Karpas-422 (cell line): Measurements from ENCODE around the gene SLC37A4. TPM values are rescaled to one million over a fixed set of nuclear protein-coding genes. Genes with fewer than 3 reads are reported as not detected.
"Not testable (repeated sequence)": the region's sequence is repeated elsewhere in the genome, so short reads cannot be mapped to it uniquely, and the experiment has no call there.

Source experiments
- DNase-seq: peaks from one replicate; pipeline ENCODE4 v3.0.0-alpha.2; 2015
- H2AFZ ChIP-seq: fragments of 200-600 bp; sonication (generic); 2 replicates; pipeline ENCODE4 v1.6.1; 2014; ENCODE audit warnings: antibody characterized with exemption, low read length, mixed read lengths
- H3K27ac ChIP-seq: fragments of 200-600 bp; sonication (generic); 2 replicates; pipeline ENCODE4 v1.5.1; 2014; ENCODE audit warnings: mild to moderate bottlenecking, low read length, moderate library complexity
- H3K27me3 ChIP-seq: fragments of 200-600 bp; sonication (generic); 2 replicates; pipeline ENCODE4 v1.6.1; 2014; ENCODE audit warnings: low read length, mixed read lengths
- H3K36me3 ChIP-seq: fragments of 200-600 bp; sonication (generic); 2 replicates; pipeline ENCODE4 v1.6.1; 2014; ENCODE audit warnings: low read length, mixed read lengths; ENCODE audit not compliant: insufficient read depth
- H3K4me1 ChIP-seq: fragments of 200-600 bp; sonication (generic); 2 replicates; pipeline ENCODE4 v1.6.1; 2014; ENCODE audit warnings: mild to moderate bottlenecking, low read length, mixed read lengths
- H3K4me2 ChIP-seq: fragments of 200-600 bp; sonication (generic); 2 replicates; pipeline ENCODE4 v1.6.1; 2014; ENCODE audit warnings: low read length, low read depth, mild to moderate bottlenecking; ENCODE audit not compliant: poor library complexity, severe bottlenecking
- H3K4me3 ChIP-seq: fragments of 200-600 bp; sonication (generic); 2 replicates; pipeline ENCODE4 v1.5.1; 2014; ENCODE audit warnings: mild to moderate bottlenecking, antibody characterized with exemption, low read length, mixed read lengths
- H3K79me2 ChIP-seq: fragments of 200-600 bp; sonication (generic); 2 replicates; pipeline ENCODE4 v1.6.1; 2014; ENCODE audit warnings: mild to moderate bottlenecking, low read length, mixed read lengths
- H3K9ac ChIP-seq: fragments of 200-600 bp; sonication (generic); 2 replicates; pipeline ENCODE4 v1.6.0; 2014; ENCODE audit warnings: low read length
- H3K9me2 ChIP-seq: fragments of 200-600 bp; sonication (generic), shearing (Covaris generic); replicated peaks from 2 replicates; pipeline ENCODE4 v1.6.0; 2014; ENCODE audit warnings: mild to moderate bottlenecking, low read length, moderate library complexity; ENCODE audit not compliant: insufficient read depth
- H3K9me3 ChIP-seq: fragments of 300-700, 200-600 bp; sonication (generic); 2 replicates; pipeline ENCODE4 v1.6.1; 2014; ENCODE audit warnings: low read length, mixed read lengths
- H4K20me1 ChIP-seq: fragments of 200-600 bp; sonication (generic); 2 replicates; pipeline ENCODE4 v1.6.1; 2014; ENCODE audit warnings: mild to moderate bottlenecking, antibody characterized with exemption, low read length, low read depth; ENCODE audit not compliant: insufficient read depth
- total RNA-seq: library from RNA; depleted of rRNA; stranded (reverse); fragments of >200 nt; shearing (Covaris generic); gene quantifications from 2 replicates; pipeline ENCODE4 v1.2.3, GENCODE V29; 2014; ENCODE audit warnings: low replicate concordance

Gene SLC37A4
- total RNA-seq, 1 experiment from 2014 or later: 7.4 TPM

GRCh38 chr11:119059128-119059527 is 28.5 kb upstream of the SLC37A4 start:
- H3K9me3 ChIP-seq, DNase-seq, H3K4me2 ChIP-seq, H2AFZ ChIP-seq, H3K9ac ChIP-seq, H3K27me3 ChIP-seq, H3K27ac ChIP-seq, H3K4me3 ChIP-seq, H4K20me1 ChIP-seq, H3K36me3 ChIP-seq, H3K9me2 ChIP-seq: not testable (repeated sequence)
- H3K79me2 ChIP-seq: peaks cover 25% of the 10 kb centered on the region
- H3K4me1 ChIP-seq: peaks cover 15% of the 10 kb centered on the region

GRCh38 chr11:119057000-119057769 is 26.5 kb upstream of the SLC37A4 start, which contains the start of gene HYOU1:
Gene HYOU1 (minus strand): TSS chr11:119057205. CDS start chr11:119056160, 1,045 bp downstream.
- H2AFZ ChIP-seq: no peak within 1 kb of the TSS
- peak within 1 kb of the TSS; percentile 35; the same call in 1 of the 2 replicates for H3K27ac ChIP-seq
- no peaks in the 10 kb centered on the region for H3K9me2 ChIP-seq
- H4K20me1 ChIP-seq: no peaks in the 10 kb centered on the region
- peak within 1 kb of the TSS; percentile 84 for H3K4me2 ChIP-seq
- DNase-seq: peak; percentile 96
- peaks cover 15% of the 10 kb centered on the region for H3K4me1 ChIP-seq
- peak within 1 kb of the TSS; percentile 84 for H3K9ac ChIP-seq
- H3K9me3 ChIP-seq: no peaks in the 10 kb centered on the region
- no peaks in the 10 kb centered on the region for H3K27me3 ChIP-seq
- H3K36me3 ChIP-seq: no peaks in the 10 kb centered on the region
- peaks cover 25% of the 10 kb centered on the region for H3K79me2 ChIP-seq
- H3K4me3 ChIP-seq: peak within 1 kb of the TSS; percentile 87

GRCh38 chr11:119056421-119056999 is 25.8 kb upstream of the SLC37A4 start:
- Histone ChIP-seq H3K4me3 (peak overlapping the region; percentile 82), H4K20me1 (no peaks in the 10 kb centered on the region), H3K9ac (peak overlapping the region; percentile 84), H3K4me2 (peak overlapping the region; percentile 84), H3K9me3 (no peaks in the 10 kb centered on the region), H3K36me3 (no peaks in the 10 kb centered on the region), H2AFZ (no peak overlapping the region), H3K79me2 (peaks cover 25% of the 10 kb centered on the region), H3K4me1 (peaks cover 15% of the 10 kb centered on the region), H3K27me3 (no peaks in the 10 kb centered on the region), H3K9me2 (no peaks in the 10 kb centered on the region), H3K27ac (peak overlapping the region; percentile 35; the same call in 1 of the 2 replicates)
- DNase-seq: peak; percentile 46

- H3K4me1 ChIP-seq: peaks cover 15% of the 10 kb centered on the region
- no peak overlapping the region for H2AFZ ChIP-seq
- peak overlapping the region; percentile 35; the same call in 1 of the 2 replicates for H3K27ac ChIP-seq
- H3K4me3 ChIP-seq: peak overlapping the region; percentile 82
- H3K27me3 ChIP-seq: no peaks in the 10 kb centered on the region
- H3K9me2 ChIP-seq: no peaks in the 10 kb centered on the region
- H3K79me2 ChIP-seq: peaks cover 25% of the 10 kb centered on the region
- no peaks in the 10 kb centered on the region for H4K20me1 ChIP-seq
- H3K9ac ChIP-seq: peak overlapping the region; percentile 84
- no peaks in the 10 kb centered on the region for H3K9me3 ChIP-seq
- DNase-seq: peak; percentile 70
- peak overlapping the region; percentile 84 for H3K4me2 ChIP-seq
- no peaks in the 10 kb centered on the region for H3K36me3 ChIP-seq
These were observed 25.2 kb upstream of the SLC37A4 start for GRCh38 chr11:119055901-119056300.

- Histone ChIP-seq H3K79me2 (peaks cover 25% of the 10 kb centered on the region), H3K4me2 (no peak overlapping the region), H3K9ac (no peak overlapping the region), H3K27me3 (no peaks in the 10 kb centered on the region), H2AFZ (no peak overlapping the region), H3K4me1 (peaks cover 15% of the 10 kb centered on the region), H4K20me1 (no peaks in the 10 kb centered on the region), H3K27ac (no peak overlapping the region), H3K9me3 (no peaks in the 10 kb centered on the region), H3K4me3 (no peak overlapping the region), H3K36me3 (no peaks in the 10 kb centered on the region), H3K9me2 (no peaks in the 10 kb centered on the region)
- DNase-seq: no peak
These were observed 23.7 kb upstream of the SLC37A4 start for GRCh38 chr11:119054418-119054817.

GRCh38 chr11:119052163-119052814 is 21.6 kb upstream of the SLC37A4 start:
- no peak overlapping the region for H3K4me3 ChIP-seq
- H3K79me2 ChIP-seq: peaks cover 16% of the 10 kb centered on the region
- H3K27ac ChIP-seq: no peak overlapping the region
- DNase-seq: no peak
- H2AFZ ChIP-seq: no peak overlapping the region
- no peaks in the 10 kb centered on the region for H3K9me3 ChIP-seq
- H3K9ac ChIP-seq: no peak overlapping the region
- H3K9me2 ChIP-seq: no peaks in the 10 kb centered on the region
- peaks cover 9% of the 10 kb centered on the region for H3K4me1 ChIP-seq
- no peak overlapping the region for H3K4me2 ChIP-seq
- H3K36me3 ChIP-seq: no peaks in the 10 kb centered on the region
- H3K27me3 ChIP-seq: no peaks in the 10 kb centered on the region
- no peaks in the 10 kb centered on the region for H4K20me1 ChIP-seq

GRCh38 chr11:119051440-119052162 is 20.9 kb upstream of the SLC37A4 start:
- H3K4me3 ChIP-seq: no peak overlapping the region
- no peak overlapping the region for H3K27ac ChIP-seq
- H3K4me2 ChIP-seq: no peak overlapping the region
- no peak overlapping the region for H3K9ac ChIP-seq
- no peak overlapping the region for H2AFZ ChIP-seq
- no peaks in the 10 kb centered on the region for H3K9me3 ChIP-seq
- no peaks in the 10 kb centered on the region for H4K20me1 ChIP-seq
- no peaks in the 10 kb centered on the region for H3K36me3 ChIP-seq
- H3K4me1 ChIP-seq: peaks cover 9% of the 10 kb centered on the region
- no peak for DNase-seq
- peaks cover 14% of the 10 kb centered on the region for H3K79me2 ChIP-seq
- H3K27me3 ChIP-seq: no peaks in the 10 kb centered on the region
- no peaks in the 10 kb centered on the region for H3K9me2 ChIP-seq
